Activated CD4-positive, alpha-beta T cell treated with anti-CD3 and anti-CD28 coated beads, Interleukin-2, amount 50 U/mL, for 1 hour (primary cell): Measurements from ENCODE around the gene GCAT.

ENCODE experiments used
- DNase-seq: peaks from one replicate; pipeline ENCODE4 v3.0.0-alpha.2; 2020

Gene GCAT

DNA sequence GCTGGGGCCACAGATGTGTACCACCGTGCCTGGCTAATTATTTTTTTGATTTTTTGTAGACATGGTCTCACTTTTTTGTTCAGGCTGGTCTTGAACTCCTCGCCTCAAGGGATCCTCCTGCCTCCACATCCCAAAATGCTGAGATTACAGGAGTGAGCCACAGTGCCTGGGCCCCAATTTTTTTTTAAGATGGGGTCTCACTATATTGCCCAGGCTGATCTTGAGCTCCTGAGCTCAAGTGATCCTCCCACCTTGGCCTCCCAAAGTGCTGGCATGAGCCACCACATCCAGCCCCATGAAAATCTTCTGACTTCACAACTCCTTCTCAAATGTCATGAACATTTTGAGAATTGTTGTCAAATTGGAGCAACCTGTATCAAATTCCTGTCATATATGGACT lies 38.7 kb downstream of the GCAT start:
- DNase-seq, result no peak

DNA sequence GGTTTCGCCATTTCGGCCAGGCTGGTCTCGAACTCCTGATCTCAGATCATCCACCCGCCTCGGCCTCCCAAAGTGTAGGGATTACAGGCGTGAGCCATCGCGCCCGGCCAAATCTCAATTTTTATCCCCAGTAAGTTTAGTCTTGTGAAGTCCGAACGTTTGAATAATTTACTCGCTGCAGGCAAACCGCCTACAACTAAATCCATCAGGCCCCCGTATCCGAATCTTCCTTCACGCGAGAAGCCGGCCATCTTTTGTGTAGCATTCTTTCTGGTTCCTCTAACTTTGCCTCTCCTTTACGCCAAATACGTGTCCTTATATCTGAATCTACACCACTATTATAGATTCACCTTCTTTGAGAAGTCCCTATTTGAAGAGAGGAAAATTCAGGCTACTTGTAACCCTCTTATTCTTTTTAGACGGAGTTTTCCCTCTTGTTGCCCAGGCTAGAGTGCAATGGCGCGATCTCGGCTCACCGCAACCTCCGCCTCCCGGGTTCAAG lies 40.9 kb downstream of the GCAT start:
- no peak for DNase-seq

DNA sequence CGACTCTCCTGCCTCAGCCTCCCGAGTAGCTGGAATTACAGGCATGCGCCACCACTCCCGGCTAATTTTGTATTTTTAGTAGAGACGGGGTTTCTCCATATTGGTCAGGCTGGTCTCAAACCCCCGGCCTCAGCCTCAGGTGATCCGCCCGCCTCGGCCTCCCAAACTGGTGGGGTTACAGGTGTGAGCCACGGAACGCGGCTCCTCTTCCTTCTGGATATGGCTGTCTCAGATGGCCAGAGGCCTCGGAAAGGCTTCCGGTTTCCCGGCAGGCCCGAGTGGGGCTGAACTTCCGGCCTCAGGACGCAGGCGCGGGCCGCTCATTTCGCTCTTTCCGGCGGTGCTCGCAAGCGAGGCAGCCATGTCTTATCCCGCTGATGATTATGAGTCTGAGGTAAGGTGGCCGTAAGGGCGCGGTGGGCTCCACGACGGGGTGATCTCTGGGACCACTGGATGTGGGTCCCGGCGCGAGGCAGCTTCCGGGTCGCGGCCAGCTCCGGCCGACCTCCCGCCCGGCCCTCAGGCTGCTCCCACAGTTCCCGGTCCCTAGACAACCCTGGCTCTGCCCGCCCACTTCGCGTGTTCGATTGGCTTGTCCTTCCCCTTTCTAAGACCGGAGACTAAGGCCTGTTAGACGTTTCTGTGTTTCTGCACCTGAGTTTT lies 41.5 kb downstream of the GCAT start, which contains the start of gene EIF3L:
TSS of gene EIF3L (plus strand) at position 331 of the 663 bp plus-strand sequence. CDS start at position 362, 31 bp downstream.
- peak; percentile 84 for DNase-seq

DNA sequence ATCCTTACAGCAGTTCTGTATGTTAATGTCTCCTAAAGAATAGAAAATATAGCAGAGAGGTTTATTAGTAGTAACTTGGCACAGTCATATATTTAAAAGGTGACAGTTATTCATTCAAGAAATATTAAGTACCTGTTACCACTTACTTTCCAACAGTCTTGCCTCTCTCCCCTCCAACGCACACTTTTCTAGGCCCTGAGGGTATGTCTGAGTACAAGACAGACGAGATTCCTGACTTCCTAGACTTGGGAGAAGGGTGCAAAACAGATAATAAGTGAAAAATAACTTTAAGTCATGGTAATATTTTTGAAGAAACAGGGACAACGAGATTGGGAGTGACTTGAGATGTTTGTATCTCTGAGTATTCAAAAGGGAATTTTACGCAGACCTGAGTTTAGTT lies 43.1 kb downstream of the GCAT start:
- no peak for DNase-seq

DNA sequence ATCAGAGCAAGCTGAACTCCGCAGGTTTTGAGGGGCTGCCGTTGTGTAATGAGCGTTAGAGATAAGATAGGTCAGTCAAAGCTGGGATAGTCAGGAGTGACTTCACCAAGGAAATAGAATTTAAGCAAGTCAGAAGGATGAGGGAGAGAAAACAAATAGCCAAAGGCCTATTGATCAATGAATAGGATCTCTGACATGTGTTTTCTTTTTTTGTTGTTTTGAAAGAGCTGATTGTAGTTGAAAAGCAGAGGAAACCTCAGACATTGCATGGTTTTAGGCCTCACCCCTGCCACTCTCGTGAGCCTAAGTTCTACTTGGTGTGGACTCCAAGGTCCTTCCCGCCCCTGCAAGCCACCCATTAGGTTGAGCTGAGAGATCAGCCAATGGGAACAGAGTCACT lies 44.7 kb downstream of the GCAT start:
- DNase-seq, result no peak

DNA sequence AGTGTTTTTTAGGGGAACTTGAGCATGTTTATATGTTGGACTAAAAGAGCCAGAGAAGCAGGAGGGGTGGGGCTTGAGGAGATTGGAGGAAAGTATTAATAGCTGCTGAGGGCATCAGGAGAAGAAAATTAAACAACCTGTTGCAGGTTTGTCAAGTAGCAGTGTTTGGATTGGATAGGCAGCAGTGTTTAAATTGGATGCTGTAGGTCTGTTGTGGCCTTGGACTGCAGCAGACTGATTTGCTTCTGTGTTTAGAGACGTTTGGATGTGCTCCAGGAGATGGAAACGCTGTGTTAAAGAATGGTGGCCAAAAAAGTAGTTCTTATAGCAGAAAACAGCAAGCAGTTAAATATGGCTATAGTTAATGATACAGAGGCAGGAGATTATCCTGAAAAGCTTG lies 47.2 kb downstream of the GCAT start:
- no peak for DNase-seq

DNA sequence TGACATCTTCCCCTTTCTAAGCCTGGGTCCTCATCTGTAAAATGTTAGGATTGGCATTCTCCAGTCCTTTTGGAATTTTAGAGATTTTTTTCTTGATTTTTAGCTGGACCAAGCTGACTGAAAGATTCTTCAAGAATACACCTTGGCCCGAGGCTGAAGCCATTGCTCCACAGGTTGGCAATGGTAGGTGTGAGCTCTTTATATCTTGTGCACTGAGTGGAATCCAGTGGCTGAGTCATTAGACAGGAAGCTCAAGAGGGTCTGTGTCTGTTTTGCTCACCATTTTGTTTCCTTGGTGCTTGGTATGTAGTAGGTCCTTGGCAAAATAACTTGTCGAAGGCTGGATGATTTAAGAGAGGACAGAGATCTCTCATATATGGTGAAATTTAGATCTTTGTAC lies 47.7 kb downstream of the GCAT start:
- no peak for DNase-seq

DNA sequence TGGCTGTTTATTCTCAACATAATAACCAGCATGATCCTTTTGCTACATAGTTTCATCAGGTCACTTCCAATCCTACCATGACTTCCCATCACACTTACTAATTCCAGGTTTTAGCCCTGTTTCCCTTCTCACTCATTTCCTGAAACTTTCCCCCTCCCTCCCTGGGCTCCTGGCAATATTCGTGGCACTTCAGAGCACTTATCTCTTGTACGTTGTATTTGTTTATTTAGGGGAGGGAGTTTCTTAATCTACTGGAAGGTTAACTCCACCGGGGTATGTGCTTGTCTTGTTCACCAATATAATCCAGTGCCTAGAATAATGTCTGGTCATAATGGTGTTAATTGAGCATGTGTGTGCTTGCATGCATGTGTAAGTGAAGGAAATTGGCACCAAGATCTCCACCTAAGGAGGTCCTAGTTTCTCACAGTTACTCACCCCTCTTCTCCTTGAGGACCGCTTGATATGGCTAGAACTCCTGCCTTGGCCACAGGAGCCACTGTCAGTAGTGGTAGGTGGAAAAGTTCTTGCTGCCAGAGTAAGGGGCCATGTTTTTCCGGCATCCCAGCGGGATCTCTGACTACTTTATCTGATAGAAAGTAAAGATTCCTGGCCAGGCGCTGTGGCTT lies 53.2 kb downstream of the GCAT start:
- DNase-seq, result no peak

DNA sequence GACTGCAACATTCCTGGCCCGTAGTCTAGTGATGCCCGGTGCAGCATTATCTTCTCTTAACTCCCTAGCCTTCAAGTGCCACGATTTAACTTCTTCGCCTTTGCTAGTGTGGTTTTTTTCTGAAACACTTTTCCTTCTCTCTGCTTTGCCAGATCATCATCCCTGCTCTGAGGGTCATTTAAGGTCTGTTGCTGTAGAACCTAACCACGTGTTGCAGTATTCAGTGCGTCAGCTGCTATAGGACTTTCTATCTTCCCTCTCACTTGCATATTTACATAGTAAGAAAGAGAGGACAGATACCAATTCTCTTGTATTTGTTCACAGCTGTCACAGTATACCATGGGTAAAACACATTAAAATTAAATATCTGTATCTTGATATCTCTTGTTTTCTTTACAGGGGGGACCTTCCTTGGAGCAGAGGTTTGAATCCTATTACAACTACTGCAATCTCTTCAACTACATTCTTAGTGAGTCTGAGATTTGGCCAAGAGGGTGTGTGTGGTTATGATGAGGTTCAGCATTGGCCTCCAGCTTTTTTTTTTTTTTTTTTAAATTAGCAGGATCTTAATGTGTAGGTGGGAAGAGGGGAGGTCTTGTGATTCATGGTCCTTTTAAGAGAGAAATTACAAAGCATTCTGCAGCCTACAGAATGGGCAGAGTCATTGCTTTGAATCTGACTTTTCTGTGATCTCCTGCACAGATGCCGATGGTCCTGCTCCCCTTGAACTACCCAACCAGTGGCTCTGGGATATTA lies 55.0 kb downstream of the GCAT start:
- DNase-seq, result no peak

DNA sequence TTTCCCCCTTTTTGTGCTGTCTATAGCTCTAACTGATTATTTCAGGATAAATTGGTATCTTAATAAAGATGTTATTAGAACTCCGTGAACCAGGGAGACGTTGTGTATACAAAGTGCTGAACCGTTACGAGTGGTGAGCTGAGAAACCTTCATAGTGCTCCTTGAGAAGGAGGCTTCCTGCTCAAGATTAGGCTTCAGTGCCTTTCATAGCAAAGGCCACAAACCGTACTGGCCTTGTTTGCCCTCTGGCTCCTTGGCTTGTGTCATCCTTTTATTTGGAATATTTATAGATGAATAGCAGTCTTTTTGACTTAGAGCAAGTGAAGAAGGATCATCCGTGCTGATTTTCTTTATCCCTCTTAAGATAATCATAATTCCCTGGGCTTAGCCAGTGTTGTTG lies 57.8 kb downstream of the GCAT start:
- no peak for DNase-seq
